SK-N-SH (cell line): ENCODE results near the gene CDK5RAP2. TPM values are rescaled to one million over a fixed set of nuclear protein-coding genes. Genes with fewer than 3 reads are reported as not detected.
A peak's percentile ranks its signal among the peaks of the same experiment; 100 is the strongest.

Source experiments
- CHD2 ChIP-seq: fragments of 150-350 bp; IDR thresholded peaks from 2 replicates; pipeline ENCODE4 v1.6.1; 2018; ENCODE audit warnings: low read length; ENCODE audit not compliant: partially characterized antibody
- ELF1 ChIP-seq: IDR thresholded peaks from 2 replicates; pipeline ENCODE4 v1.4.0; 2012
- EP300 ChIP-seq, 2 experiments: IDR thresholded peaks; 2 replicates each; pipeline versions ENCODE4 v1.4.0 to v1.6.1; 2012; ENCODE audit warnings: borderline replicate concordance in 1 of 2, low read depth in 1 of 2, low read length in 1 of 2
- FOSL2 ChIP-seq: IDR thresholded peaks from 2 replicates; pipeline ENCODE4 v1.4.0; 2012; ENCODE audit warnings: low read depth, mild to moderate bottlenecking, moderate library complexity, borderline replicate concordance
- FOXM1 ChIP-seq: IDR thresholded peaks from 2 replicates; pipeline ENCODE4 v1.4.0; 2012; ENCODE audit warnings: low read depth, mild to moderate bottlenecking
- GABPA ChIP-seq: IDR thresholded peaks from 2 replicates; pipeline ENCODE4 v1.4.0; 2012; ENCODE audit warnings: low read depth, mild to moderate bottlenecking
- JUND ChIP-seq: IDR thresholded peaks from 2 replicates; pipeline ENCODE4 v1.4.0; 2012
- MEF2A ChIP-seq: IDR thresholded peaks from 2 replicates; pipeline ENCODE4 v1.4.0; 2012; ENCODE audit warnings: low read depth, borderline replicate concordance
- MXI1 ChIP-seq: IDR thresholded peaks from 2 replicates; pipeline ENCODE4 v1.6.1; 2012; ENCODE audit warnings: mild to moderate bottlenecking, low read depth, low read length, improper control_type of control experiment
- NFIC ChIP-seq: IDR thresholded peaks from 2 replicates; pipeline ENCODE4 v1.4.0; 2012; ENCODE audit warnings: borderline replicate concordance
- NRF1 ChIP-seq: IDR thresholded peaks from 2 replicates; pipeline ENCODE4 v1.6.1; 2012; ENCODE audit warnings: low read depth, mild to moderate bottlenecking, low read length
- RCOR1 ChIP-seq: fragments of 150-350 bp; IDR thresholded peaks from 2 replicates; pipeline ENCODE4 v1.6.1; 2017; ENCODE audit warnings: antibody characterized with exemption, low read length
- RXRA ChIP-seq: IDR thresholded peaks from 2 replicates; pipeline ENCODE4 v1.4.0; 2012; ENCODE audit warnings: low read depth, mild to moderate bottlenecking, borderline replicate concordance
- SIN3A ChIP-seq: IDR thresholded peaks from 2 replicates; pipeline ENCODE4 v1.6.1; 2012; ENCODE audit warnings: low read depth, mild to moderate bottlenecking, low read length, moderate library complexity, borderline replicate concordance
- SMC3 ChIP-seq: IDR thresholded peaks from 2 replicates; pipeline ENCODE4 v1.6.1; 2012; ENCODE audit warnings: low read depth, low read length, improper control_type of control experiment
- TAF1 ChIP-seq: IDR thresholded peaks from 2 replicates; pipeline ENCODE4 v1.6.1; 2012; ENCODE audit warnings: low read depth, mild to moderate bottlenecking, low read length, moderate library complexity, borderline replicate concordance
- TCF12 ChIP-seq: IDR thresholded peaks from 2 replicates; pipeline ENCODE4 v1.4.0; 2012
- TEAD4 ChIP-seq: IDR thresholded peaks from 2 replicates; pipeline ENCODE4 v1.4.0; 2012; ENCODE audit warnings: mild to moderate bottlenecking, borderline replicate concordance; ENCODE audit not compliant: insufficient read depth
- YY1 ChIP-seq: IDR thresholded peaks from 2 replicates; pipeline ENCODE4 v1.4.0; 2012; ENCODE audit warnings: low read depth, mild to moderate bottlenecking
- polyA plus RNA-seq, 3 experiments: library from polyadenylated mRNA; depleted of rRNA; stranded (reverse); fragments of >200 nt; gene quantifications; 2 replicates each; pipeline ENCODE4 v1.2.3, GENCODE V29; 2012
- TF ChIP-seq, protein P1 (sequence below): IDR thresholded peaks from 2 replicates; pipeline ENCODE4 v1.6.1; 2012; ENCODE audit warnings: mild to moderate bottlenecking, low read depth, low read length, moderate library complexity
- TF ChIP-seq, protein P2 (sequence below): IDR thresholded peaks from 2 replicates; pipeline ENCODE4; 2012
- TF ChIP-seq, protein P3 (sequence below): IDR thresholded peaks from 2 replicates; pipeline ENCODE4 v1.4.0; 2012; ENCODE audit warnings: low read depth
- TF ChIP-seq, protein P4 (sequence below): IDR thresholded peaks from 2 replicates; pipeline ENCODE4 v1.4.0; 2012; ENCODE audit warnings: low read depth, borderline replicate concordance
- TF ChIP-seq, protein P5 (sequence below): fragments of 150-350 bp; IDR thresholded peaks from 2 replicates; pipeline ENCODE4 v1.6.1; 2016; ENCODE audit warnings: mild to moderate bottlenecking, low read depth, low read length

CDK5RAP2 gene
- polyA plus RNA-seq, 1 of the 3 experiments (the other 2 are of a cell fraction): 20.7 TPM

DNA sequence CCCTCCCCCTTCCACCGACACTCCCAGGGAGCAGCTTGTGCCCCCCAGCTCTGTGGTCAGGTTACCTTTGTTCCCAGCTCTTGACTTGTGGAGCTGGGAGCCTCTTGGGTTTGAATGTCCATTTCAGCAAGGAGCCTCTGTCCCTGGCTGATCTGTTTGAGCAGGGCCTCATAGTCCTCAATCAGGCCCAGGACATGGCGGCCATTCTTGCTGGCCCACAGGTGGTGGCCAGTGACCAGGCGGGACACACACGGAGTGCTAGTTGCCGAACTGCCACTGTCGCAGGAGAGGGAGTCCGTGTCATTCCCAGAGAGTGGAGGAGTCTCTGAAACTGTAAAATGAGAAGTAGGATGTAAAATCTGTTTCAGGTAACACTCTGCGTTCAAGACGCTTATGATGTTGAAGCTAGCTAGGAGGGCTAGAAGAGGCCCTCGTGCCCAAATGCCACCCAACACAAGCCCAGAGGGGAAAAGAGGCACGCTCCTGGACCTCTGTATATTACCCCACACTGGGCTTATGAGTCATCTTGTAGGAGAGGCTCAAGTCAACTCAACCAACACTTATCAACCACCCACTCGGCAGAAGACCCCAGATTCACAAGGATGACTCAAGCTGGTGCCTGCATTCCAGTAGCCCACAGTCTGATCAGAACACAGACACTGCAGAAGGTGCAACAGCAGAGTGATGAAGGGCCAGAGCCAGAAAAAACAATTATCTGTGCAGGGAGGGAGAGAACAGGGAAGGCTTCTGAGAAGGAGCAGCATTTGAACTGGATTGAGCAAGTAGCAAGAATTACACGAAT lies 177.0 kb downstream of the CDK5RAP2 start (continued):
- TF ChIP-seq, protein P1, sequence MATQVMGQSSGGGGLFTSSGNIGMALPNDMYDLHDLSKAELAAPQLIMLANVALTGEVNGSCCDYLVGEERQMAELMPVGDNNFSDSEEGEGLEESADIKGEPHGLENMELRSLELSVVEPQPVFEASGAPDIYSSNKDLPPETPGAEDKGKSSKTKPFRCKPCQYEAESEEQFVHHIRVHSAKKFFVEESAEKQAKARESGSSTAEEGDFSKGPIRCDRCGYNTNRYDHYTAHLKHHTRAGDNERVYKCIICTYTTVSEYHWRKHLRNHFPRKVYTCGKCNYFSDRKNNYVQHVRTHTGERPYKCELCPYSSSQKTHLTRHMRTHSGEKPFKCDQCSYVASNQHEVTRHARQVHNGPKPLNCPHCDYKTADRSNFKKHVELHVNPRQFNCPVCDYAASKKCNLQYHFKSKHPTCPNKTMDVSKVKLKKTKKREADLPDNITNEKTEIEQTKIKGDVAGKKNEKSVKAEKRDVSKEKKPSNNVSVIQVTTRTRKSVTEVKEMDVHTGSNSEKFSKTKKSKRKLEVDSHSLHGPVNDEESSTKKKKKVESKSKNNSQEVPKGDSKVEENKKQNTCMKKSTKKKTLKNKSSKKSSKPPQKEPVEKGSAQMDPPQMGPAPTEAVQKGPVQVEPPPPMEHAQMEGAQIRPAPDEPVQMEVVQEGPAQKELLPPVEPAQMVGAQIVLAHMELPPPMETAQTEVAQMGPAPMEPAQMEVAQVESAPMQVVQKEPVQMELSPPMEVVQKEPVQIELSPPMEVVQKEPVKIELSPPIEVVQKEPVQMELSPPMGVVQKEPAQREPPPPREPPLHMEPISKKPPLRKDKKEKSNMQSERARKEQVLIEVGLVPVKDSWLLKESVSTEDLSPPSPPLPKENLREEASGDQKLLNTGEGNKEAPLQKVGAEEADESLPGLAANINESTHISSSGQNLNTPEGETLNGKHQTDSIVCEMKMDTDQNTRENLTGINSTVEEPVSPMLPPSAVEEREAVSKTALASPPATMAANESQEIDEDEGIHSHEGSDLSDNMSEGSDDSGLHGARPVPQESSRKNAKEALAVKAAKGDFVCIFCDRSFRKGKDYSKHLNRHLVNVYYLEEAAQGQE: no peak
- TF ChIP-seq SMC3 (no peak), RCOR1 (no peak), EP300 (IDR thresholded peaks at IDR 0.05; ENCODE audit: borderline replicate concordance in 1 of 2, low read depth in 1 of 2, low read length in 1 of 2) (peak in 1 of 2 experiments; percentile 69; a peak in 2 of 4 replicates), JUND (no peak; the same call in none of the 2 replicates), MXI1 (no peak), FOXM1 (no peak), TCF12 (peak; percentile 69), RXRA (peak; percentile 57; the same call in 1 of the 2 replicates), GABPA (no peak), MEF2A (no peak), CHD2 (no peak), NRF1 (no peak), ELF1 (0 out of 2 replicates have a peak, but pooled peaks have one; percentile 12), TEAD4 (no peak), NFIC (peak; percentile 72), SIN3A (no peak), FOSL2 (peak; percentile 77; the same call in 1 of the 2 replicates), TAF1 (no peak), YY1 (no peak)
- TF ChIP-seq, protein P2, sequence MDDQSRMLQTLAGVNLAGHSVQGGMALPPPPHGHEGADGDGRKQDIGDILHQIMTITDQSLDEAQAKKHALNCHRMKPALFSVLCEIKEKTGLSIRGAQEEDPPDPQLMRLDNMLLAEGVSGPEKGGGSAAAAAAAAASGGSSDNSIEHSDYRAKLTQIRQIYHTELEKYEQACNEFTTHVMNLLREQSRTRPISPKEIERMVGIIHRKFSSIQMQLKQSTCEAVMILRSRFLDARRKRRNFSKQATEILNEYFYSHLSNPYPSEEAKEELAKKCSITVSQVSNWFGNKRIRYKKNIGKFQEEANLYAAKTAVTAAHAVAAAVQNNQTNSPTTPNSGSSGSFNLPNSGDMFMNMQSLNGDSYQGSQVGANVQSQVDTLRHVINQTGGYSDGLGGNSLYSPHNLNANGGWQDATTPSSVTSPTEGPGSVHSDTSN: peak; percentile 58
- TF ChIP-seq, protein P3, sequence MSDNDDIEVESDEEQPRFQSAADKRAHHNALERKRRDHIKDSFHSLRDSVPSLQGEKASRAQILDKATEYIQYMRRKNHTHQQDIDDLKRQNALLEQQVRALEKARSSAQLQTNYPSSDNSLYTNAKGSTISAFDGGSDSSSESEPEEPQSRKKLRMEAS: 0 out of 2 replicates have a peak, but pooled peaks have one; percentile 34
- TF ChIP-seq, protein P4, sequence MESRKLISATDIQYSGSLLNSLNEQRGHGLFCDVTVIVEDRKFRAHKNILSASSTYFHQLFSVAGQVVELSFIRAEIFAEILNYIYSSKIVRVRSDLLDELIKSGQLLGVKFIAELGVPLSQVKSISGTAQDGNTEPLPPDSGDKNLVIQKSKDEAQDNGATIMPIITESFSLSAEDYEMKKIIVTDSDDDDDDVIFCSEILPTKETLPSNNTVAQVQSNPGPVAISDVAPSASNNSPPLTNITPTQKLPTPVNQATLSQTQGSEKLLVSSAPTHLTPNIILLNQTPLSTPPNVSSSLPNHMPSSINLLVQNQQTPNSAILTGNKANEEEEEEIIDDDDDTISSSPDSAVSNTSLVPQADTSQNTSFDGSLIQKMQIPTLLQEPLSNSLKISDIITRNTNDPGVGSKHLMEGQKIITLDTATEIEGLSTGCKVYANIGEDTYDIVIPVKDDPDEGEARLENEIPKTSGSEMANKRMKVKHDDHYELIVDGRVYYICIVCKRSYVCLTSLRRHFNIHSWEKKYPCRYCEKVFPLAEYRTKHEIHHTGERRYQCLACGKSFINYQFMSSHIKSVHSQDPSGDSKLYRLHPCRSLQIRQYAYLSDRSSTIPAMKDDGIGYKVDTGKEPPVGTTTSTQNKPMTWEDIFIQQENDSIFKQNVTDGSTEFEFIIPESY: no peak
- TF ChIP-seq, protein P5, sequence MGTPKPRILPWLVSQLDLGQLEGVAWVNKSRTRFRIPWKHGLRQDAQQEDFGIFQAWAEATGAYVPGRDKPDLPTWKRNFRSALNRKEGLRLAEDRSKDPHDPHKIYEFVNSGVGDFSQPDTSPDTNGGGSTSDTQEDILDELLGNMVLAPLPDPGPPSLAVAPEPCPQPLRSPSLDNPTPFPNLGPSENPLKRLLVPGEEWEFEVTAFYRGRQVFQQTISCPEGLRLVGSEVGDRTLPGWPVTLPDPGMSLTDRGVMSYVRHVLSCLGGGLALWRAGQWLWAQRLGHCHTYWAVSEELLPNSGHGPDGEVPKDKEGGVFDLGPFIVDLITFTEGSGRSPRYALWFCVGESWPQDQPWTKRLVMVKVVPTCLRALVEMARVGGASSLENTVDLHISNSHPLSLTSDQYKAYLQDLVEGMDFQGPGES: no peak
